GM12865 (cell line): ENCODE data around the gene MCUB.
A peak's percentile ranks its signal among the peaks of the same experiment; 100 is the strongest.
"Not testable (repeated sequence)": the region's sequence is repeated elsewhere in the genome, so short reads cannot be mapped to it uniquely, and the experiment has no call there.

Experiments
- DNase-seq: peaks from one replicate; pipeline ENCODE4 v3.0.0; 2010; ENCODE audit warnings: low read depth
- H3K4me3 ChIP-seq: 2 replicates; pipeline ENCODE4 v1.5.1; 2011; ENCODE audit warnings: mild to moderate bottlenecking, low read depth, low read length, control low read depth
- CTCF ChIP-seq: IDR thresholded peaks from 2 replicates; pipeline ENCODE4 v1.5.1; 2011; ENCODE audit warnings: low read length, control low read depth, low read depth, inconsistent platforms; ENCODE audit not compliant: insufficient read depth; ENCODE audit errors: missing control alignments

The MCUB gene

GRCh38 chr4:109576462-109576861 lies 16.4 kb downstream of the MCUB start:
- H3K4me3 ChIP-seq = no peak overlapping the region
- no peak for DNase-seq
- TF ChIP-seq CTCF = no peak

- TF ChIP-seq CTCF = no peak
- H3K4me3 ChIP-seq = no peak overlapping the region
- no peak for DNase-seq
Measured at GRCh38 chr4:109578846-109579245, 18.8 kb downstream of the MCUB start.

GRCh38 chr4:109579997-109580396 lies 20.0 kb downstream of the MCUB start:
- DNase-seq, H3K4me3 ChIP-seq: not testable (repeated sequence)

GRCh38 chr4:109588176-109588575 lies 28.1 kb downstream of the MCUB start:
- peak; percentile 83 for DNase-seq

GRCh38 chr4:109589119-109589518 lies 29.1 kb downstream of the MCUB start:
- no peak for DNase-seq
- TF ChIP-seq CTCF = no peak
- no peak overlapping the region for H3K4me3 ChIP-seq

More at GRCh38 chr4:109588176-109588575, 28.1 kb downstream of the MCUB start:
- TF ChIP-seq CTCF = no peak
- H3K4me3 ChIP-seq = no peak overlapping the region

- no peak for DNase-seq
- TF ChIP-seq CTCF = no peak
- H3K4me3 ChIP-seq = no peak overlapping the region
Measured at GRCh38 chr4:109589605-109590004, 29.6 kb downstream of the MCUB start.

GRCh38 chr4:109590905-109591304 lies 30.9 kb downstream of the MCUB start:
- DNase-seq = no peak
- no peak overlapping the region for H3K4me3 ChIP-seq
- TF ChIP-seq CTCF = no peak
